ENCODE measurements around the gene YOD1.

- TF ChIP-seq CTCF (conservative IDR thresholded peaks at IDR 0.05): no peak
- no peak for TF ChIP-seq ZFX (IDR thresholded peaks at IDR 0.05)
Measured at GRCh38 chr1:207049054-207049453, 2.0 kb downstream of the YOD1 start.
